Measurements from ENCODE around the gene IL1RL2. TPM values are rescaled to one million over a fixed set of nuclear protein-coding genes. Genes with fewer than 3 reads are reported as not detected.

Gene IL1RL2
- total RNA-seq, 1 donor from 2014 or later = not detected

DNA sequence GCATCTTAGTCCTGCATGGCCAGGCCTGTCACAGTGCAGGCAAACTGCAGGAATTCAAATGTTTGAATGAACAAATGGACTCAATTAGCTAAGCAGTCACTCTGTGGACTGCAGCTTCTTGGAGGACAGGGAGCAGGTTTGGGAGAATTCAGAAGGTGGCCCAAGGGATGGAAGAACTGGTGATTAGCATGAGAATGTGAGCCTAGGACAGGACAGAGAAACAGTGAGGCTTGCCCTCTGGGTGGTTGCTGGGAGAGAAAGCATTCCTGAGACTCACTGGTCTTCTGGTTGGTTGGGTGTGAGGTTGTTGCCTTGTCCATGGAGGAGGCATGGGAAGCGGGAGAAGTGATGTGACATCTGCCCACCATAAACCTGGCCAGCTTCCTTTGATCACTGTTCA, 13.7 kb downstream of the IL1RL2 start:
- Histone ChIP-seq H3K4me3 (no peak overlapping the region), H3K27ac (no peak overlapping the region), H3K27me3 (ENCODE audit: low read depth) (no peaks in the 10 kb centered on the region), H3K4me1 (no peaks in the 10 kb centered on the region), H3K36me3 (no peaks in the 10 kb centered on the region), H3K9me3 (no peaks in the 10 kb centered on the region)
- no peak for TF ChIP-seq CTCF (IDR thresholded peaks at IDR 0.05)
- DNase-seq = no peak
- no peak for ATAC-seq
- intact Hi-C loops (cut with DNase I) = no loop called here

DNA sequence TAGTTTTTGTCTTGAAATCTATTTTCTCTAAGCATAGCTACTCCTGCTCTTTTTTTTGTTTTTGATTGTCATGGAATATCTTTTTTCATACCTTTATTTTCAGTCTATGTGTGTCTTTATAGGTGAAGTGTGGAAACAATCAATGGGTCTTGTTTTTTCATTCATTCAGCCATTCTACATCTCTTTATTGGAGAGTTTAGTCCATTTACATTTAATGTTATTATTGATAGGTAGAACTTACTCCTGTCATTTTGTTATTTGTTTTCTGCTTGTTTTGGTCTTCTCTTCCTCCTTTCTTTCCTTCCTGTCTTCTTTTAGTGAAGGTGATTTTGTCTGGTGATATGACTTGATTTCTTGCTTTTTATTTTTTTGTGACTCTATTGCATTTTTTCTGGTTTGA, 17.8 kb downstream of the IL1RL2 start:
- ATAC-seq = no peak
- no peak for TF ChIP-seq CTCF (IDR thresholded peaks at IDR 0.05)
- no peaks in the 10 kb centered on the region for H3K27me3 ChIP-seq (ENCODE audit: low read depth)
- H3K4me1 ChIP-seq = no peaks in the 10 kb centered on the region
- no peak overlapping the region for H3K4me3 ChIP-seq
- H3K36me3 ChIP-seq = no peaks in the 10 kb centered on the region
- H3K27ac ChIP-seq = no peak overlapping the region
- no peak for DNase-seq
- no peaks in the 10 kb centered on the region for H3K9me3 ChIP-seq
- intact Hi-C loops (cut with DNase I) = no loop called here

DNA sequence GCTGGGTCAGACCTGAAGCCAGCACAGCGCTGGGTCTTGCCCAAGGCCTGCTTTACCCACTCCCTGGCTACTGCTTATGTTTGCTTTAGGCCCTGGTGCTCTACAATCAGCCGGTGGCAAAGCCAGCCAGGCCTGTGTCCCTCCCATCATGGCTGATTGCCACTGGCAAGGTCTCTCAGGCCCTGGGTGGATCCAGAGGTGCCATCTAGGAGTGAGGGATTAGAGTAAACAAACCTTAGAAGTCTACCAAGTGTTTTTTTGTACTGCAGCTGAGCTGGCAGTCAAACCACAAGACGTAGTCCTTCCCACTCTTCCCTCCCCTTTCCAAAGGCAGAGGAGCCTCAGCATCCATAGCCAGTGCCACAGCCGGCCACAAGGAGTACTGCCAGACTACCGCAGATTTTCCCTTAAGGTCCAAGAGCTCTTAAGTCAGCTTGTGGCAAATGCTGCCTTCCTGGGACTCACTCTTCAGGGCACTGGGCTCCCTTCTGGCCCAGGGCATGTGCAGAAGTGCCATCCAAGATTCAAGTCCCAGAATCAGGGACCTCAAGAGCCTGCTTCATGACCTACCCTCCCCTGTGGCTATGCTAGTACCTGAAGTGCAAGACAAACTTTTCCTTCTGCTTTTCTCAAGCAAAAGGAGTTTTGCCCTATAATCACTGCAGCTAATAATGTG, 20.0 kb downstream of the IL1RL2 start:
- H3K9me3 ChIP-seq = no peaks in the 10 kb centered on the region
- H3K4me3 ChIP-seq = no peak overlapping the region
- H3K27me3 ChIP-seq (ENCODE audit: low read depth) = no peaks in the 10 kb centered on the region
- peak; percentile 51 to 76 for ATAC-seq
- no peaks in the 10 kb centered on the region for H3K36me3 ChIP-seq
- TF ChIP-seq CTCF (IDR thresholded peaks at IDR 0.05) = no peak
- no peak for DNase-seq
- no peak overlapping the region for H3K27ac ChIP-seq
- H3K4me1 ChIP-seq = no peaks in the 10 kb centered on the region
- intact Hi-C loops (cut with DNase I) = no loop called here

- no peak for ATAC-seq
- H3K27me3 ChIP-seq (ENCODE audit: low read depth) = no peaks in the 10 kb centered on the region
- H3K4me3 ChIP-seq = no peak overlapping the region
- H3K4me1 ChIP-seq = no peaks in the 10 kb centered on the region
- H3K9me3 ChIP-seq = no peaks in the 10 kb centered on the region
- H3K27ac ChIP-seq = no peak overlapping the region
- intact Hi-C loops (cut with DNase I) = no loop called here
- TF ChIP-seq CTCF (IDR thresholded peaks at IDR 0.05) = no peak
- DNase-seq = no peak
- H3K36me3 ChIP-seq = no peaks in the 10 kb centered on the region
Measured at GRCh38 chr2:102208774-102209173, 22.0 kb downstream of the IL1RL2 start.

DNA sequence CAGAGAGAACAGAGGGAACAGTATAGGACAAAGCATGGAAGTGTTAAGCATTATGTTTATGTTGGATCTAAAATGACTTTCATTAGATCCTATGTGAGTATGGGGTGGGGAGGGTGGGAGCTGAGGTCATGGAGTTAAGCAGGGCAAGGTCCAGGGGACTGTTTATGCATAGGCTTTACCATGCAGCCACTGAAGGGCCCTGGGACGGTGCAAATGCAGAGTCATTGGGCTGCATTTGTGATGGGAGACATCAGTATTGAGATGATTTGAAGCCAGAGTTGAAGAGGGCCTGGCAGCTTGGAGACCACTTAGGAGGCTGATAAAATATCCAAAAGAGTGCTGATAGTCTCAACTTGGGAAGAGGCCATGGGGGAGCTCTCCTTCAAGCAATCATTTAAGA, 22.7 kb downstream of the IL1RL2 start:
- no peak for TF ChIP-seq CTCF (IDR thresholded peaks at IDR 0.05)
- Histone ChIP-seq H3K4me1 (no peaks in the 10 kb centered on the region), H3K4me3 (no peak overlapping the region), H3K36me3 (no peaks in the 10 kb centered on the region), H3K27ac (no peak overlapping the region), H3K27me3 (ENCODE audit: low read depth) (no peaks in the 10 kb centered on the region), H3K9me3 (no peaks in the 10 kb centered on the region)
- ATAC-seq = no peak
- DNase-seq = no peak
- intact Hi-C loops (cut with DNase I) = no loop called here

Measured in lower lobe of right lung (tissue), 2 donors.